Measurements from ENCODE around the gene RSRC1. TPM values are rescaled to one million over a fixed set of nuclear protein-coding genes. Genes with fewer than 3 reads are reported as not detected.

Gene RSRC1
- total RNA-seq, 1 experiment from 2014 or later, result 37.9 TPM

DNA sequence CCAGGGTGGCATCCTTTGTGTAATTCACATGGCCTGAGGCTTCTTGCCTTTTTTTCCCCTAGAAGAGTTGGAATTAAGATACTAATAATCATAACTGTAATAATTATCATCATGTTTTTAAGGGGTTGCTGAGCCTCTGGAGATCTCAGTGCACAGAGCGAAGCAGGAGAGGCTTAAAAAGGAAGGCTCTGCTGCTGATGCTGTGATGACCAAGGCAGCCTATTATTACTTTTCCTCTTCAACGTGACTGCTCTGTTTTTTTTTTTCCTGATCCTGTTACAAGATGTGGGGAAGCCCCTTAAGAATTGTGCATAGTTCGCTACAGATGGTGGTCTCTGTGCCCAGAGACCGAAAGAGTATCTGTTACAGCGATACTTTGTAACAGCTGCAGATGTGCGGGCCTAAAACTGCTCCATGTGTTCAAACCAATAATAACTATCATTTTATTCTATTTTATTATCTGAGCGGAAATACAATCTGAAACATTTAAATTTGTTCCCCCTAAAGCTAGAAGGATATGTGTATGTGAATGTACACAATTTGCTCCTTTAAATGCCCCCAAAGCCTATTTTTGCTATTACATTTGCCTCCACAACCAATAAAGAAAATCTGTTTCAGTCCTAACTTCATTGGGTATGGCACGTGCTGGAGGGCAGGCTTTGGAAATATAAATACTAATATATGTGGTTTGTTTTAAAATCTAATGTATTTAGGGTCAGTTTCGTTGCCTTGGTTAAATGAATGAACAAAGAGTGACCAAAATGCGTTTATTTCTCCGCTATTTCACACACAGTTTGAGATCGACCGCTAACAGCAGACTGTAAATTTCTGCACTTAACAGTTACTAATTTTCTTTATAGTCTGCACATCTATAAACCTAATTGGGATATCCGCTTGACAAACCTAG, 8.3 kb upstream of the RSRC1 start:
- TF ChIP-seq, protein P1, sequence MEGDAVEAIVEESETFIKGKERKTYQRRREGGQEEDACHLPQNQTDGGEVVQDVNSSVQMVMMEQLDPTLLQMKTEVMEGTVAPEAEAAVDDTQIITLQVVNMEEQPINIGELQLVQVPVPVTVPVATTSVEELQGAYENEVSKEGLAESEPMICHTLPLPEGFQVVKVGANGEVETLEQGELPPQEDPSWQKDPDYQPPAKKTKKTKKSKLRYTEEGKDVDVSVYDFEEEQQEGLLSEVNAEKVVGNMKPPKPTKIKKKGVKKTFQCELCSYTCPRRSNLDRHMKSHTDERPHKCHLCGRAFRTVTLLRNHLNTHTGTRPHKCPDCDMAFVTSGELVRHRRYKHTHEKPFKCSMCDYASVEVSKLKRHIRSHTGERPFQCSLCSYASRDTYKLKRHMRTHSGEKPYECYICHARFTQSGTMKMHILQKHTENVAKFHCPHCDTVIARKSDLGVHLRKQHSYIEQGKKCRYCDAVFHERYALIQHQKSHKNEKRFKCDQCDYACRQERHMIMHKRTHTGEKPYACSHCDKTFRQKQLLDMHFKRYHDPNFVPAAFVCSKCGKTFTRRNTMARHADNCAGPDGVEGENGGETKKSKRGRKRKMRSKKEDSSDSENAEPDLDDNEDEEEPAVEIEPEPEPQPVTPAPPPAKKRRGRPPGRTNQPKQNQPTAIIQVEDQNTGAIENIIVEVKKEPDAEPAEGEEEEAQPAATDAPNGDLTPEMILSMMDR (conservative IDR thresholded peaks at IDR 0.05), result no peak
- Histone ChIP-seq H3K9ac (ENCODE audit: extremely low read depth, insufficient read length, low read length) (no peak overlapping the region), H4K20me1 (ENCODE audit: control insufficient read depth, insufficient read depth, insufficient read length) (no peaks in the 10 kb centered on the region), H3K56ac (ENCODE audit: insufficient read length, low read depth, low read length) (no peak overlapping the region), H2BK12ac (ENCODE audit: insufficient read length, low read depth, low read length) (no peak overlapping the region), H3K23me2 (ENCODE audit: insufficient read length, low read depth, low read length, poor library complexity, severe bottlenecking) (peaks cover 38% of the 10 kb centered on the region), H3K4me1 (ENCODE audit: insufficient read depth, low read length) (no peaks in the 10 kb centered on the region), H3K23ac (ENCODE audit: insufficient read length, low read depth, low read length) (no peak overlapping the region), H3K79me1 (ENCODE audit: insufficient read depth, low read depth, low read length, poor library complexity, severe bottlenecking) (no peaks in the 10 kb centered on the region), H3K4ac (ENCODE audit: low read depth, low read length) (no peak overlapping the region), H3K4me2 (ENCODE audit: insufficient read depth, insufficient read length, low read length) (no peak overlapping the region), H3K27ac (ENCODE audit: insufficient read length, low read depth, low read length) (no peak overlapping the region), H2AFZ (ENCODE audit: low read length) (no peak overlapping the region), H4K8ac (replicated peaks; ENCODE audit: insufficient read length, low read depth, low read length) (no peak overlapping the region), H2BK5ac (ENCODE audit: insufficient read length, low read length) (no peak overlapping the region), H3K79me2 (ENCODE audit: insufficient read depth, low read length) (no peaks in the 10 kb centered on the region), H3K18ac (ENCODE audit: insufficient read length, low read depth, low read length) (no peak overlapping the region), H3K9me3 (ENCODE audit: control insufficient read depth, low read depth, low read length) (no peaks in the 10 kb centered on the region), H4K5ac (ENCODE audit: insufficient read length, low read depth, low read length) (no peak overlapping the region), H2BK20ac (ENCODE audit: low read depth, low read length, poor library complexity, severe bottlenecking) (no peak overlapping the region), H2BK15ac (ENCODE audit: low read depth, low read length) (no peak overlapping the region), H2AK5ac (ENCODE audit: insufficient read length, low read length) (no peak overlapping the region), H3K14ac (ENCODE audit: insufficient read depth, low read length) (no peak overlapping the region), H4K91ac (ENCODE audit: insufficient read length, low read depth, low read length) (no peak overlapping the region), H2BK120ac (ENCODE audit: low read depth, low read length, poor library complexity, severe bottlenecking) (no peak overlapping the region), H3T11ph (ENCODE audit: low read length) (no peak overlapping the region), H3K27me3 (ENCODE audit: insufficient read depth, low read length) (peaks cover 65% of the 10 kb centered on the region)
- Mint-ChIP-seq H3K27me3 (ENCODE audit: low read depth) (peaks cover 100% of the 10 kb centered on the region), H3K4me3 (no peak overlapping the region), H3K9me3 (peaks cover under 1 to 6% of the 10 kb centered on the region in 2 experiments; a peak in 2 of 5 replicates), H3K4me1 (peaks cover 41 to 57% of the 10 kb centered on the region in 2 experiments), H3K36me3 (ENCODE audit: insufficient read depth in 1 of 3, low read depth in 3 of 3) (no peaks in the 10 kb centered on the region; a peak in 1 of 7 replicates), H3K27ac (no peak overlapping the region)
- no CpG with 5 or more reads among the region's 14 CpGs for WGBS (ENCODE audit: extremely low coverage, insufficient read length, low lambda C conversion rate)
- DNase-seq, result no peak
